GM12875 (cell line): Measurements from ENCODE around the gene METTL9.
"Not testable (repeated sequence)": the region's sequence is repeated elsewhere in the genome, so short reads cannot be mapped to it uniquely, and the experiment has no call there.

Experiments used
- H3K4me3 ChIP-seq: one replicate; pipeline ENCODE4 v1.5.1; 2011; ENCODE audit warnings: low read depth, low read length, control low read depth
- CTCF ChIP-seq: IDR thresholded peaks from 2 replicates; pipeline ENCODE4 v1.5.1; 2011; ENCODE audit warnings: low read depth, mild to moderate bottlenecking, control low read depth, inconsistent platforms, low read length, moderate library complexity, borderline replicate concordance; ENCODE audit not compliant: insufficient read depth

METTL9 gene

DNA sequence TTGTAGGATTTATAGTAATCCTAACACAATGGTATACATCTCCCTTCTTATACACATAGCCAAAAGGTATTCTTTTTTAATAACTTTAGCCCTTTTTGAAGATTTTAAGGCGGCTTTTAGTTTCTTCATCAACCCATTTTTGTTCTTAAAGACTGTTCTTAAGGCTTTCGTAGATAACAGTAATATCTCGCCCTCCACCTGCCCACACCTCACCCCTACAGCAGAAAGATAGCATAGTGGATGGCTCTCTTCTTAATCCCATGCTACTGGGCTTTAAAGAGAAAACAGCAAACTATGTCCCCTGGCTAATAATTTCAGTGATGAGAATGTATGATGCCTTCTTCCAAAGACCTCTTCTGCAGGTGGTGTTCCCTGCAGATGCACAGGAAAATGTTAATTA lies 44.4 kb downstream of the METTL9 start:
- no peak for TF ChIP-seq CTCF
- no peak overlapping the region for H3K4me3 ChIP-seq

DNA sequence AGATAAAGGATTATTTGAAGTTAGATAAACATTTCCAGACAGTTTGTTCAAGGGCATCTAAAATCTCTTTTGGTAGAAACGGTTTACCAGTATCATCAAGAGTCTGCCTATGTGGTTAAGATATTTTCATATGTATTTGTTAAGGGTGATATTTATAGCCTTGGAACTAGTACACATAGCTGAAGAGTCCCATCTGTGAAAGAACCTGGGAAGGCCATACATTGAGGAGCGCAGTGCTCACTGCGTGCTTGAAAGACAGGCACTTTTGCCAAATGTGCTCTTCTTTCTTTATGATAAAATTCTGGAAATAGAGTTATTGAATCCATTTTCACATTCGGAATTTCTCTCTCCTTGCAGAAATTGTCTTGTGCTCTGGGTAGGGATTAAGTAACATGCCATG lies 45.3 kb downstream of the METTL9 start:
- H3K4me3 ChIP-seq: no peak overlapping the region
- TF ChIP-seq CTCF: no peak

DNA sequence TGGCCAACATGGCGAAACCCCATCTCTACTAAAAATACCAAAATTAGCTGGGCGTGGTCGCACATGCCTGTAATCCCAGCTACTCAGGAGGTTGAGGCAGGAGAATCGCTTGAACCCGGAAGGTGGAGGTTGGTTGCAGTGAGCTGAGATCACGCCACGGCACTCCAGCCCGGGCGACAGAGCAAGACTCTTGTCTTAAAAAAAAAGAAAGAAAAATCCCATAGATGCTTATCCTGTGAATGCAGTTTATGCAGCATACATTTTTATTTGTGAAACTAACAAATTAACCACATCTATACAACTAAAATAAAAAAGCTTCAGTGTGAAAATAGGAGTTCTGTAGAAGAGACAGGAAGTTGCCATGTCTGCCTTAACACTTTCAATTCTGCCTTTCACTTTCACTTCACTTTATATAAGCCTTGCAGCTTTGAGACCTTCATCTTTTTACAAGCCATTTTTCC lies 45.9 kb downstream of the METTL9 start:
- no peak for TF ChIP-seq CTCF
- H3K4me3 ChIP-seq: no peak overlapping the region

- TF ChIP-seq CTCF: no peak
- H3K4me3 ChIP-seq: no peak overlapping the region
Observed at GRCh38 chr16:21646091-21646490, 46.7 kb downstream of the METTL9 start.

DNA sequence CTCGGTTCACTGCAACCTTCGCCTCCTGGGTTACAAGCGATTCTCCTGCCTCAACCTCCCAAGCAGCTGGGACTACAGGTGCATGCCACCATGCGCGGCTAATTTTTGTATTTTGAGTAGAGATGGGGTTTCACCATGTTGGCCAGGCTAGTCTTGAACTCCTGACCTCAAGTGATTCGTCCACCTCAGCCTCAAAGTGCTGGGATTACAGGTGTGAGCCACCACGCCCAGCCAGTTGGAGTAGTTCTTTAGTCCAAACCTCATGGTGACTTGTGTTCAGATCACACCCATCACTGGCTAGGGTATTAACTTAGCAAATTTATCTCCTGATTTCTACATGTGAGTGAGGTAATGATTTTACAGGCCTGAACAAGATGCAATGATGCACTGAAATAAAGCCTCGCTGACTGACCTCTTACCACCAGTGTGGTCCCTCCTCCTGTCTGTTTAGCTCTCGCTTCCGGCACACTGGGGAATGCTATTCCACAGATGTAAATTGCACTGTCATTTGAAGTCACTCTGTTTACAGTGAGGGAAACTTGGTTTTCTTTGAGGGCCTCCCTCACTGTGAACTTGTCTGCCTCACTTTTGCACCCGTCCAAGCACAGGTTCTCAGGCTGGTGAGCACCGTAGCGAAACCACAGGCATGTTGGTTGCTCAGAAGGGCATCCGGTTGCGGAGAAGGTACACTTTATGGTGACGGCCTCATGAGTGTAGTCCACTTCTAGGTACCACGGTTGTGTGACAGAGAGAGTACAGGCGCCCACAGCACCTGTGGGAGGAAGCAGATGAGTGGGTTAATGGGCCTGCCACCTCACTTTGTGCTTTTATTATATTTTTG lies 47.6 kb downstream of the METTL9 start:
- TF ChIP-seq CTCF: no peak
- H3K4me3 ChIP-seq: no peak overlapping the region

DNA sequence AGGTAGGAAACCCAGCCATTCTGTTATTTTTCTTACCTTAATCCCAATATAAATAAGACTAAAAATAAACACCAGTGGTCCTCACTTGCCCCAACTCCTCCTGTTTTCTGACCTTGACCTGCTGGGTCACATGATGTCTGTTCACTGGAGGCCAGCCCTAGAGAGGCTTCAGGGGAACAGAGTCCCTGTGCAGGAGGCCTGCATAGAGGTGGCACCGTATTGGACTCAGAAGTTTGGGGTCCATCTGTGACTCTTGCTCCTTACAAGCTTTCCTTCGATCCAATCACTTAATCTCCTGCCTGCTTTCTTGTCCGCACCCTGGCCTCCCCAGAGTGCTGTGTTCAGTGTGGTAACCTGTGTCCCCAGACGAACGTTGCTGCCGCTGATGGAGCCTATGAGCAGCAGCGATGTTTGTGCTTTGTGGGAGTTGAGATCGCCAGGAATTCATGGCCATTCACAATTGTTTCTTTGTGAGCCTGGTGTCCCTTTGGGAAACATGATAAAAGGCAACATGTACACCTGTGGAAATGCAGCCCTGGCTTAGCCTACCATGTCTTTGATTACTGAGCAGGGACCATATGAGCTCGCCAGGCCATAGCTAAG lies 48.3 kb downstream of the METTL9 start:
- no peak overlapping the region for H3K4me3 ChIP-seq
- TF ChIP-seq CTCF: no peak

DNA sequence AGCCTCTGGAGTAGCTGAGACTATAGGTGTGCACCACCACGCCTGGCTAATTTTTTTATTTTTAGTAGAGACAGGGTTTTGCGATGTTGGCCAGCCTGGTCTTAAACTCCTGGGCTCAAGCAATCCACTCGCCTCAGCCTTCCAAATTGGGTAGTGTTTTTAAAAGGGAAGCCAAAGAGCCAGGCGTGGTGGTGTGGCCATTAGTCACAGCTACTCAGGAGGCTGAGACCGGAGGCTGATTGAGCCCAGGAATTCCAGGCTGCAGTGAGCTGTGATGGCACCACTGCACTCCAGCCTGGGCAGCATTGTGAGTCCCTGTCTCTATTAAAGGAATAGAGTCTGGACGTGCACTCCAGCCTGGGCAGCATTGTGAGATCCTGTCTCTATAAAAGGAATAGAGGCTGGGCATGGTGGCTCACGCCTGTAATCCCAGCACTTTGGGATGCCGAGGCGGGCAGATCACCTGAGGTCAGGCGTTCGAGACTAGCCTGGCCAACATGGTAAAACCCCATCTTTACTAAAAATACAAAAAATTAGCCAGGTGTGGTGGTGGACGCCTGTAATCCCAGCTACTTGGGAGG lies 50.5 kb downstream of the METTL9 start:
- H3K4me3 ChIP-seq: not testable (repeated sequence)
